Measurements from ENCODE around the gene POLR3K.

POLR3K gene

DNA sequence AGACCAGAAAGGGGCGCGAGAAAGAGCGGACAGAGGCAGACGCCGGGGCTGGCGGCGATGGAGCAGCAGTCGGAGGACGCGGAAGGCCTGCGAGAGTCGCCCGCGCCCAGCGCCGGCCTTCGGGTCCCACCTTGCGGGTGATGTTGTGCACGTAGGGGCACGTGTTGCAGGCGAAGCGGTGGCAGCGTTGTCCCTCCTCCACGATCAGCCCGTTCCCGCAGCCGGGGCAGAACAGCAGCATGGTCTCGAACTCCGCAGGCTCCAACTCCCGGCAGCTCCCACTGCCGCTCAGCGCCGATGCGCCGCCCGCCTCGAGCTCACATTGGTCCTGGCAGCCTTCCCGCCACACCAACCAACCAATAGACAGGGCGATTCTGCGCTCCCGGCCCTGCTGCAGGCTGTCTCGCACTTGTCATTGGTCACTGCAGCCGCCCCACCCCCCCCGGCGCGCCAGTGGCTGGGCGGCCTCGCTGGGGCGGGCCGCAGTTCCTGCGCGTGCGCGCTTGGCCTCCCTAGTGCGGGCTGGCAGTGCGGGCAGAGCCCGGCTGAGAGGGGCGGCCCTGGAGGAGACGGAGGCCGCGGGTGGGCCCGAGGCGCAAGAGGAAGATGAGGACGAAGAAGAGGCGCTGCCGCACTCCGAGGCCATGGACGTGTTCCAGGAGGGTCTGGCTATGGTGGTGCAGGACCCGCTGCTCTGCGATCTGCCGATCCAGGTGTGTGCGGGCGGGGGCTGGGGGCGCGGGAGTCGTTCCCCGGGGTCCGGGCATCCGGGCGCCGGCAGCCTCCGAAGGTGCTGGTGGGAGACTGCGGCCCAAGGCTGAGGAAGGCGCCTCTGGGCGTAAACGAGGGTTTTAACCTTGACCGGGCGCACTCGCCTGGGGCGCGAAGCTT lies at the start of gene POLR3K, which contains the start of gene SNRNP25:
Gene POLR3K, minus strand, starts transcription at position 263 of the 891 bp plus-strand sequence. Its CDS starts 22 bp downstream, at position 241.
Gene SNRNP25, plus strand, starts transcription at position 483 of the 891 bp plus-strand sequence. Its CDS starts 189 bp downstream, at position 672.
- DNase-seq = peak; percentile 98

DNA sequence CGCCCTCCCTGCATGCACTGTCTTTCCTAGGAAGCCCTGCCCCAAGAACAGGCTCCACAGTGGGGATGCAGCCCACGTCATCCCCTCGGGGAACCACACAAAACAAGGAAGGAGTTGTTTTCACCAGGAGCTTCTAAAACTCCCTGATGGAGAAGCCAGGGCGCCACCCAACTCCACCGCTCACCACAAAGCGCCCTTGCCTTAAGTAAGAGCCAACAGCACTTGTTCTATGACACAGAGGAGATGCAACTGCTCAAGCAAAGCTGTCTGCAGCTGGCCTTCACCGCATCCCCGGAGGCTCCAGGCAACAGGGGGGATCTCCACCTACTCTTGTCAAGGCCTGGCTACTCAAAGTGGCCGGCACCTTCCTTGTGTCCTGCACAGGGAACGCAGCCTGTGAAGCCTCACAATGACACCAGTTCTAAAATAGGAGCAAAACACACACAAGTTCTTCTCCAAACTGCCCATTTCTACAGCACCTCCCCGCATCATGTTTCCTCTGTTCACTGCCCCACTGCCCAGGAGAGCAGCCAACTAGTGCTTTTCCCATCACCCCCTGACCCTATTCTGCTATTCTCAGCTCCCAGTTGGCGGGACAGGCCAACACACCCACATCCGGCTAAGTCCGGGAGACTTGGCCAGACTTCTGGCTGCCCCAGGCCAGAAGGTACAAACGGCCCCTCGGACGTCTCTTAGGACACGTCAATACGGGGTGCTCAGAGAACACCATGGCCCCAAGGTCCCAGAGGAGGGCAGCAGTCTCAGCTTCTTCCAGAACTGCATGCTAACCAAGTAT lies 48.9 kb upstream of the POLR3K start:
- no peak for DNase-seq

DNA sequence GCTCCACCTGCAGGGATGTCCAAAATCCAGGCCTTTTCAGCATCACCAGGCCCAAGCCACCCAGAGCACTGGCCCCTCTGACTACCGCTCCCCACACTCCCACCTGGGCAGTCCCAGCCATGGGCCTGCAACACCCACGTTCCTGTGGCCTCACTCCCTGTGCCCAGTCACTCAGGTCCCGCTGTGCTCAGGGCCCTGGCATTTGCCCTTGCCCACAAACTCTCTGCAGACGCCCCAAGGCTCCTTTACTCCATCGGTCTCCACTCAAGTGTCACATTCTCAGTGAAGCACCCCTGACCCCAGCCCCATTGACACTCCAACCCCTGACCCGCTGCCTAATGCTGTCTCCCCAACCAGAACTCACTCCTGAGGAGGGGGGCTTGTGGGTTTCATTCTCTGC lies 48.2 kb upstream of the POLR3K start:
- no peak for DNase-seq

DNA sequence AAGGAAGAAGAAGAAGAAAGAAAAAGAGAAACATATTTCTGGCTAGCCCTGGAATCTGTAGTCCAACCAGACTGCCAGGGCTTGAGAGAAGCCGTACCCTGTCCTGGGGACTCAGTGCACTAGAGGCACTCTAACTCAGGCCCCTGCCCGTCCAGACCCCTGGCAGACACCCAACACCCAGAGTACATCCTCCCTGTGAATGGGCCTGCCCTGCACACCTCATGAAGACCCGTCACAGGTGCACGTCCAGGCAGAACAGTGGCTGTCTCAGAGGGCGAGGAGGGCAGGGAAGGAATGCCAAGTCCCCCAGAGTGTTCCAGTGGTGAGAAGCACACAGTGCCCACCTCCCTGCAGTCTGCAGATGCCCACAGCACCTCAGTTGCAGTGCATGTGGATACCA lies 47.6 kb upstream of the POLR3K start:
- DNase-seq = no peak

DNA sequence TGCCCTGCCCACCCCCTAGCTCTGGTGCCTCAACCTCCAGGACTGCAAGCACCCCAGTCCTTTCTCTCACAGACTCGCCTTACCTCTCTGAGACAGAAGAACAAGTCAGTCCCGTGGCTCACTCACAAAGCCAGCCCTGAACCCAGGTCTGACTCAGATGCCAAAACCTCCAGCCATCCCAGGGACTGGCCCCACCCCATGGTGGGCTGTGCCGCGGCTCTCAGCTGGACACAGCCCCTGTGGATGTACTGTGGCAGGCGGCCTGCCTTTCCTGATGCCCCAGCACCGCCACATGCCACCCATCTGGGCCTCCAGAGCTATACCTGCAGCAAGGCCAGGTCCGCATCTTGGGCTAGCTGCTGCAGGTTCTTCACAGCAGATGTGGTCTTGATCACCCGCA lies 44.4 kb upstream of the POLR3K start:
- DNase-seq = no peak

DNA sequence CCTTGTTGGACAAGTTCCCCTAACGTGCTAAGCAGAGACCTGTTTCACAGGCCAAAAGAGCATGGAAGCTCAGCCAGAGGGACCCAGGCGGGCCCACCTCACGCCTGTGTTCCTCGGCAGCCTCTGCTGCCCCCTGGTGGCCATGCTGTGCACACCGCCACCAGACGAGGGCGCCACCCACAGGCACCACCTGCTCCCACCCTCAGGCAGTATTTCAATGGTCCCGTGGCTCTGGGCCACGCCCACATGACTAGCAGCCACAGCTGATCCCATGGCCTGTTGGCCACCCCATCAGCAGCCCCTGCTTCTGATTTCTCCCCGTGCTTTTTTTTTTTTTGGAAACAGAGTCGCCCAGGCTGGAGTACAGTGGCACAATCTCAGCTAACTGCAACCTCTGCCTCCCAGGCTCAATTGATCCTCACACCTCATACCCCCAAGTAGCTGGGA lies 43.5 kb upstream of the POLR3K start:
- peak; percentile 91 for DNase-seq

DNA sequence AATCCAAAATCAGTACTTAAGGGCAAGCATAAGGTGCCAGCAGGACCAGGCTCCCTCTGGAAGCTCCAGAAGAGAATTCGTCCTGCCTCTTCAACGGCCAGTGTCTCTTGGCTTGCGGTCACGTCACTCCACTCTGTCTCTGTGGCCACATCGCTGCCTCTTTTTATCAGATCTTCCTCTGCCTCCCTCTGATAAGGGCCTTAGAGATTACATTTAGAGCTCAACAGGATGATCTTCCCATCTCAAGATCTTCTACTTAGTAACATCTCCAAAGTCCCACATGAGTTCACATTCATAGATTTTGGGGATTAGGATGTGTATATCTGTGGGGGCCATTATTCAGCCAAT lies 41.5 kb upstream of the POLR3K start:
- DNase-seq = no peak

DNA sequence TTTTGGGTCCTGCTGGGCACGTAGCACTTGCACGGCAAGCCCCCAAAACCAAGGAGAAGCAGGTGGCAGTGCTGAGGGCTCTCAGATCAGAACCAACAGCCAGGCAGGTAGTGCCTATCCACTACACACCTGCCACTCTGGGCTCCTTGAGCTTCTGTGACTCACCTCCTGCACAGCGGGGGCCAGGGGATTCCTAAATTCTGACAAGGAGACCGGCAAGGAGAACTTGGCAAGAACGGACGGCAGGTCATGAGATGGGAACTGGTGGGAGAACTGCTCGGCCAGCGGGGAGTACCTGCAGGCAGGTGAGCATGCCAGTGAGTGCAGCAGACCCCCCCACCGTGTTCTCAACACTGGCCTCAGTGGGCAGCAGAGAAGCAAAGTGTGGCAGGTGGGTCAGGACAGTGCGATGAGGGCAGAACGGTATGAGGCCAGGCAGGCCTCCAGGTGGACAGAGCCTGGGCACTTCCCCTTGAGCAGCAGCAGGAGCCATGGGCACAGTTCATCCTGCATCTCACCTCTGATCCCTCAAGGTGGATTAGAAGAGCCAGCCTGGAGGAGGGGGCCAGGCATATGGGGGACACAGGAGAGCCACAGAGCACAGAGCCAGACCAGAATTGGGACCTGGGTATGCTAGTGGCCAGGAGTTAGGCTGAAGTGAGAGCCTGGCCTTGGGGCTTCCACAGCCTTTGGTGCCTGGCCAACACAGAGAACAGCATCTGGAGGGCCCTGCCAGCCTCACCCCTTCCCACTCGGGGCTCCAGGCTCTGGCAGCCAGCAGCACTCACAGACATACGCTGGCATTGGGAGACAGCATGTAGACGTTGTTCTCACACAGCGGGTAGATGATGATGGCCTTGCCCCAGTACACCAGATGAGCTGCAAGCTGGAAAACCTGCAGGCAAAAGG lies 39.3 kb upstream of the POLR3K start:
- no peak for DNase-seq

DNA sequence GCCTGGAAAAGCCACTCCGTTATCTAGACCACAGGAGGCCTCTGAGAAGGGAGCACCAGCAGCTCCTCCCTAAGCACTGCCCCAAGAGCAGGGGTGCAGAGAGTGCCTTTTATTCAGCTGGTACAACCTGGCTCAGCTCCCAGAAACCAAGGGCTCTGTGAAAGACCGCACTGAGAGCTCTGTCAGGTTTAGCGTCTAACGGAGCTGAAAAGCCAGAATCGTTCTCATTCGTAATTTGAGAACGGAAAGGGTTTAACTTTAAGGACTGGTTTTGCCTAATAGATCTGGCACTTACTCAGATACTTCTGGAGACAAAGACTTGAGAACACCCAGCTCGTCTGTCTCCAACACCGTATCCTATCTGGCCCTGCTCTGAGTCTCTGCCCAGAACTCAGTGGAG lies 38.1 kb upstream of the POLR3K start:
- no peak for DNase-seq

DNA sequence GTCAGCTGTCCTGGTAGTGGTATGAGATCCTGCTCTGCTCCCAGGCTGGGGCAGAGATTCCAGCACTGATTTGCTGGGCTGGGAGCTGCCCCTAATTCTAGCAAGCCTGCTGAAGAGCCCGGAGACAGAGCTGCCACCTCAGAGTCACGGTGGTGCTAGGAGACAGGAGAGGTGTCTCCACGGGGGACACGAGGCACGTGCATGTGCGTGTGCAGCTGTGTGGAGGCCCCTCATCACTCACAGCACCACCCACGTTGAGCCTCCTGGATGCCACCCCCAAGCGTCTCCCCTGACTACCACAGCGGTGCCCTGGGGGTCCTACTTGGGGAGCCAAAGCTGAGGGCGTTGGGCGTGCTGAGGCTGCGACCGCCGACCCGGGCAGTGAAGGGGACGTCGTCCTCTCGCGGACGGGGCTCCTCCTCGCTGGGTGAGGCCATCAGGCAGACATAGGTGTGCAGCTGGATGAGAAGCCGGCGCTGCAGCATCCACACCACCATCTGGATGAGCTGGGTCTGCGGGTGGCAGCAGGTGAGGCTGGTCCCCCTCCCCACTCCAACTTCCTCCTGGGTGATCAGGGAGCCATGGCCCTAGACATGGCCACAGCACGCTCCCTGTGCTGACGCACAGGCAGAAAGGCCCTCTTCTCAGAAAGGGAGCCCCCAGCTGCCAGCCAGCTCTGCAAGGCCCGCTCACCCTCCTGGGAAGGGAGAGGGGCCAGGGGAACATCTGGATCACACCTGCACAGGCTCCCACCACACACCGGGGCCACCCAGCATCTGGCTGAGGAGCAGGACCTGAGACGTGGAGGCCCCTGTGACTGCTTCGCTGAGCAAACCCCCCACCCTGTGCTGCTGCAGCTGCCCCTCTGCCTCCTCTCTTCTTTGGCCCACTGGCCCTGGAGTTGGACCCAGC lies 36.2 kb upstream of the POLR3K start:
- DNase-seq = no peak

DNA sequence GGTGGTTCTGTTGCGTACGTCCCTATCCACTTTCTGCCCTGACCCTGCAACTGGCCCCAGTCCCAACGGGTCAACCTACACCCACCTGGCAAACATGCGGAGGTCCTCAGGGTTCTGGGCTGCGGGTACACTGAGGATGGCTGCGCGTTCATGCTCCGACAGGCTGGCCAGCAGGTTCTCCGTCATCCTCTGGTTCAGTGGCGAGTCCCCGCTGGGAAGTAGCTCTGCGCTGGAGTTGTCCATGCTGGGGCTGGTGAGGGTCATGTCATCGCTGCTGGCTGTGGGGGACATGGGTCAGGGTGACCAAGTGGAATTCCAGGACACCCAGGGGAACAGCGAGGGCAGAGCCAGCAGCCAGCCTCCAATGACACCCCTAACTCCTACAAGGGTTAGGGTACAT lies 35.2 kb upstream of the POLR3K start:
- no peak for DNase-seq

DNA sequence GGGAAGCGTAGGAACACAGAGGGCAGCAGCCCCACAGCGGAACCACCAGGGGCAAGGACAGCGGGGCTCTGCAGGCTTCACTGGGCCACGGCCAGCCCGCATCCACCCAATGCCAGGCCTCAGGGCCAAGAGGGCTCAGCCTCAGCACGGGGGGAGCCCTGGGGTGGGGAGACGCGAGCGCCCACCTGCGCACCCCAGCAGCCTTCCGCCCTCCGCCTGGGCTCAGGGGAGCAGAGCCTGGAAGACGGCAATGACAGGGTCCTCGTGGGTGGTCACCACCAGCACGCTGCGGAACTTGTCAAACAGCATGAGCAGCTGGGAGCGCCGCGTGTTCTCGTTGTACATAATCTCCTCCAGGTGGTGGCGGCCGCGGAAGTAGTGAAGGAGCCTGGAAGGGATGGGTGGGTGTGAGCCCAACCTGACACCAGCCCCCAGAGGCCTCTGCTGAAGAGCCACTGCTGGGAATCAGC lies 33.1 kb upstream of the POLR3K start:
- DNase-seq = no peak

DNA sequence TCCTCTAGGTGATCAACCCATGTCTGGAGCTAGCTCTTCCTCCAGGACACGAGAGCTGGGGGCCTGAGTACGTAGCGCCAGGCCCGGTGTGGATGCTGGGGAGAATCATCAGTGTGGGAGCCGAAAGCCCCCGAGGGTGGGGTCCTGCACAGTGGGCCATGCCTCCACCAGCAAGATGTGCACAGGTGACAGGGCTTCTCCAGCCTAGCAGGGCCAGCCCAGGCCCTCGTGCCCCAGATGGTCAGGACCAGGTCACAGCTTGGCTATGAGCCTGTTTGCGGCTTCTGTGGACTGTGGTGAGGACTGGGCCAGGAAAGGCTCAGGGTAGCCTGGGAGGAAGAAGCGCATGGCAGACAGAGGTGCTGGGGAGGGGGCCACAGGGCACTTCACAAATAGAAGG lies 32.5 kb upstream of the POLR3K start:
- DNase-seq = no peak

DNA sequence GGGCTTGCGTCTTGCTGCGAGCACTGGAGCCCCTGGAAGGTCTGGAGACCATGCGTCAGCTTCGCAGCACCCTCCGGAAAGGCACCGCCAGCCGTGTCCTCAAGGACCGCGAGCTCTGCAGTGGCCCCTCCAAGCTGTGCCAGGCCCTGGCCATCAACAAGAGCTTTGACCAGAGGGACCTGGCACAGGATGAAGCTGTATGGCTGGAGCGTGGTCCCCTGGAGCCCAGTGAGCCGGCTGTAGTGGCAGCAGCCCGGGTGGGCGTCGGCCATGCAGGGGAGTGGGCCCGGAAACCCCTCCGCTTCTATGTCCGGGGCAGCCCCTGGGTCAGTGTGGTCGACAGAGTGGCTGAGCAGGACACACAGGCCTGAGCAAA lies 32.0 kb upstream of the POLR3K start:
- no peak for DNase-seq

DNA sequence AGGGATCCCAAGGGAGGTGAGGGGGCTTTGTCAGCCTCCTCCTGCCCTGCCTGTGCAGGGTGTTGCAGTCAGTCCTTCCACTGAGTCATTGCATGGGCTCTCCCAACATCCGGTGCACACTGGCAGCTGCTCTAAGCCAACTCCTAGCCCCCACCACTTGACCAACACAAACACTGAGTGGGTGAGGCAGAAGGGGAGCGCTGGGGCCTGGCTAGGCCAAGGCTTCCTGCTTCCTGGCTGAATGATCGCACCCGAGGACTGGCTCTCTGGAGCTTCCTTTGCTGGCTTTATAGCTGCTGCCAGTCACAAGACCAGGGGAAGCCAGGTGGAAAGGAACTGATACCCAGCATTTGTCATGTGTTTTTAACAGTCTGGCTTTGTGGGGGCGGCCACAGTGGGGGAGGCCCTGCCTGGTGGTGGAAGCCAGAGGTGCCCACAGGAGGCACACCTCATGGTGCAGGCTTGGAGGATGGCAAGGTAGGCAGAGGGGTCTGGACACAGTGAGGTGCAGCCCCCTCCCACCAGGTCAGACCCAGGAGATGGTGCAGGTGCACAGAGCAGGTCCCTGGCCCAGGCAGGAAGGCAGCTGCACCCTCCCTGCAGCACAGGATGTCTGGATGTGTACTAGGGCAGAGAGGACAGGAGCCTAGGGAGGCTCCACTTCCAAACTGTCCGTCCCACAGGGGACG lies 31.5 kb upstream of the POLR3K start:
- peak; percentile 16 for DNase-seq

DNA sequence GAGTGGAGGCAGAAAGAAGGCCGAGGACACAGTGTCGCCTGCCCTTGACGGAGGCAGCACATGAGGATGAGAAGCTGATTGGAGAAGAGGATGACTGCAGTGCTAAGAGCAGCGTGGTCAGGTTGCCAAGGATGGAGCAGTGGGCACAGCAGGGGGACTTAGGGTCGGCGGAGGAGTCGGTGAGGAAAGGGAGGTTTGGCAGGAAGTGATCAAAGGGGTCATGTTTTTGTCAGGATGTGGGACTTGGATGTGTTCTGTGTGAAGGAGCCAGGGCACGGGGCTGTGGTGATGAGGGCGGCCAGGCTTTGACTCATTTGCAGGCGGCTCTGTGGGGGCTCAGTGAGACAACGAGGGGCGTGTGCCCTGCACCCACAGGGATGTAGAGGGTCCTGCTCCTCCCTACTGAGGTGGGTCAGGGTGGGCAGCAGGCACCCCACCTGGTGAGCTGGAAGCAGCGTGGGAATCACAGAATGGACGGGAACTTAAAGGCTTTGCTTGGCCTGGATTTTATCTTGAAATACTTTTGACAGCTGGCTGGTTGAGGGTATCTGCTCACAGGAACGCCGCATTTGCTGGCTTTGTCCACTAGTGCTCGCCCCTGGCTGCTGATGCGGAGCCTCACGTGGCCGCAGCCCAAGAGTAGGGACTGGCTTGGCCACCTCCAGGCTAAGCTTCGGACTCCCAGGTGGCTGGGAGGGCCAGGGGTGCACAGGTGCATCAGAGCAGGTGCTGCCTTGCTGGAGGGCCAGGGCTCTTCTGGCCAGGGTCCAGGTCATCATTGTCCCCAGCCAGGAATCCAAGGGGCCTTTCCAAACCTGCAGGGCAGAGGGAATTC lies 30.6 kb upstream of the POLR3K start:
- no peak for DNase-seq

DNA sequence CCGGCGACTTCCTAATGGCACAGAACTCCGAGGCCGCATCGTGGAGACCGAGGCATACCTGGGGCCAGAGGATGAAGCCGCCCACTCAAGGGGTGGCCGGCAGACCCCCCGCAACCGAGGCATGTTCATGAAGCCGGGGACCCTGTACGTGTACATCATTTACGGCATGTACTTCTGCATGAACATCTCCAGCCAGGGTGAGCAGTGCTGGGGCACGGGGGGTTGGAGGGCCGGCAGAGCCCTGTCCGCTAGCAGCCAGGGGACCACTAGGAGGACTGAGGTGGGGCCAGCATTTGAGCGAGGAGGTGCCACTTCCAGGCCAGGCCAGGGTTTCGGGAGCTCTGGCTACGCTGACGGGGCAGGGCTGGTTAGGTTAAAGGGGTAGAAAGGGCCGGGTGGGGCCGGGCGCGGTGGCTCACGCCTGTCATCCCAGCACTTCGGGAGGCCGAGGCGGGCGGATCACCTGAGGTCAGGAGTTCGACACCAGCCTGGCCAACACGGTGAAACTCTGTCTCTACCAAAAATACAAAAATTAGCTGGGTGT lies 29.7 kb upstream of the POLR3K start:
- no peak for DNase-seq

DNA sequence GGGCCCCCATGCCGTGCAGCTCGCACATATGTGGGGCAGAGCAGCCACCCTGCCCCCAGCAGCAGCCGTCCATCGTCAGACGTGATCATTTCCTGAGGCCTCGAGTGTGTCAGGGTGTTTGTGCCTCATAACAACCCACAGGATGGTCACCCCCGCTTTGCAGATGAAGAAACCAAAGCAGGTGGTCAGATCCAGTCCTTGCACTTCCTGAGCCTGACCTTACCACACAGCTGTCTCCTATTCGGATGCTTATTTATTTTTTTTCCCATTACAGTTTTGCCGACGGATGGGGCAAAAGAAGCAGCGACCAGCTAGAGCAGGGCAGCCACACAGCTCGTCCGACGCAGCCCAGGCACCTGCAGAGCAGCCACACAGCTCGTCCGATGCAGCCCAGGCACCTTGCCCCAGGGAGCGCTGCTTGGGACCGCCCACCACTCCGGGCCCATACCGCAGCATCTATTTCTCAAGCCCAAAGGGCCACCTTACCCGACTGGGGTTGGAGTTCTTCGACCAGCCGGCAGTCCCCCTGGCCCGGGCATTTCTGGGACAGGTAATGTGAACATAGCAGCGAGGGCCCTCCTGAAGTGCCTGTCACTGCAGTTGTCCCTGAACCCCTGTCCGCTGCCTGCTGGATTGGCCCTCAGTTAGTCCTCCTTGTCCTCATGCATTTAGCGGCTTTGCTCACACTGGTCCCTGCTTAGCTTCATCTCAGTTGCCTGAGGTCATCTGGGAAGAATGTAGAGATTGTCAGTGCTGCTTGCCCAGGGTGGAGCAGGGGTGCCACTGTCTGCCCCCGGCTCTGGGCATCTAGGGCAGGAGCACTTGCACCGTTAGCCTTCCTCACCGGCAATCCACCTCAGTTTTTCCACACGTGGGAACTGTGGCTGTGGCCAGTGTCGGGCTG lies 26.0 kb upstream of the POLR3K start:
- DNase-seq = no peak
